HAP-1 (cell line): ENCODE data around the gene WFS1.

Experiments
- DNase-seq, 2 experiments: peaks; one replicate each; pipeline ENCODE4 v3.0.0-alpha.2; 2016 to 2020; ENCODE audit warnings: low spot score in 2 of 2
- H3K27me3 ChIP-seq: fragments of 250-450 bp; sonication (Bioruptor Pico); 2 replicates; pipeline ENCODE4 v1.5.1; 2020; ENCODE audit warnings: low read depth, mild to moderate bottlenecking, moderate library complexity
- H3K36me3 ChIP-seq: fragments of 250-450 bp; sonication (Bioruptor Pico); replicated peaks from 2 replicates; pipeline ENCODE4 v1.5.1; 2020; ENCODE audit warnings: mild to moderate bottlenecking
- H3K4me1 ChIP-seq: fragments of 250-450 bp; sonication (Bioruptor Pico); 2 replicates; pipeline ENCODE4 v1.5.1; 2020; ENCODE audit warnings: mild to moderate bottlenecking
- H3K4me3 ChIP-seq: fragments of 250-450 bp; sonication (Bioruptor Pico); 2 replicates; pipeline ENCODE4 v1.5.1; 2020; ENCODE audit warnings: mild to moderate bottlenecking, moderate library complexity
- H3K9me3 ChIP-seq: fragments of 250-450 bp; sonication (Bioruptor Pico); 2 replicates; pipeline ENCODE4 v1.5.1; 2020; ENCODE audit warnings: mild to moderate bottlenecking, moderate library complexity
- in situ Hi-C: fragments of 300-500 bp; cut with MboI; formaldehyde crosslinking; loops from 3 replicates; pipeline ENCODE4 v1.14.3; 2020; ENCODE audit warnings: low sequenced_read_pairs, inconsistent platforms, mixed read lengths

WFS1 gene

GRCh38 chr4:6258026-6258360, 11.7 kb upstream of the WFS1 start:
- no peak for DNase-seq
- in situ Hi-C loops = loop anchor here (10.0 to 25.0 kb wide), 2 partner anchors 287 to 829 kb away; no protein-coding TSS in a partner anchor
- no peaks in the 10 kb centered on the region for H3K4me1 ChIP-seq
- H3K9me3 ChIP-seq = no peaks in the 10 kb centered on the region
- peaks cover 10% of the 10 kb centered on the region for H3K27me3 ChIP-seq
- H3K4me3 ChIP-seq = no peak overlapping the region
- H3K36me3 ChIP-seq = no peaks in the 10 kb centered on the region

GRCh38 chr4:6258741-6259140, 10.9 kb upstream of the WFS1 start:
- Histone ChIP-seq H3K27me3 (peaks cover 10% of the 10 kb centered on the region), H3K4me1 (no peaks in the 10 kb centered on the region)
- in situ Hi-C loops = loop anchor here (10.0 to 25.0 kb wide), 2 partner anchors 286 to 829 kb away; no protein-coding TSS in a partner anchor

DNA sequence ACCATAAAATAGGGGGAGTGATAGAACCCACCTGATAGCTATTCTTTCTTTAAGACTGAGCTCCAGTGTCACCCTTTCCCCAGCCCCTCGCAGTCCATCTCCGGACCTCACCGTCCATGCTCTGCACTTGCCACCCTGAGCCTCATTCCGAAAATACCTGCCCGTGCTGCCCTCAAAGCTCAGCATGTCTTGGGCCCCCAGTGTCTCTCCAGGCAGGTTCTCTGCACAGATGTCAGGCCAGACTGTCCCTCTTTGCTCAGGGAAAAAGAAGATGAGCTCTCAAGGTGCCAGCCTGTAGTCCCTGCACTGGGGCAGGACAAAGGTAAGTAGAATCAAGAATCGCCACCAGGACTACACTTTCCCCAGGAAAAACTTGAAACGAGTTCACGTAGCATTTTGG, 9.8 kb upstream of the WFS1 start:
- no peaks in the 10 kb centered on the region for H3K9me3 ChIP-seq
- no peak overlapping the region for H3K4me3 ChIP-seq
- peaks cover 10% of the 10 kb centered on the region for H3K27me3 ChIP-seq
- no peaks in the 10 kb centered on the region for H3K36me3 ChIP-seq
- no peak for DNase-seq
- H3K4me1 ChIP-seq = no peaks in the 10 kb centered on the region
- in situ Hi-C loops = loop anchor here (10.0 to 25.0 kb wide), 2 partner anchors 285 to 827 kb away; no protein-coding TSS in a partner anchor

More at GRCh38 chr4:6258741-6259140, 10.9 kb upstream of the WFS1 start:
- Histone ChIP-seq H3K36me3 (no peaks in the 10 kb centered on the region), H3K4me3 (no peak overlapping the region), H3K9me3 (no peaks in the 10 kb centered on the region)
- no peak for DNase-seq

DNA sequence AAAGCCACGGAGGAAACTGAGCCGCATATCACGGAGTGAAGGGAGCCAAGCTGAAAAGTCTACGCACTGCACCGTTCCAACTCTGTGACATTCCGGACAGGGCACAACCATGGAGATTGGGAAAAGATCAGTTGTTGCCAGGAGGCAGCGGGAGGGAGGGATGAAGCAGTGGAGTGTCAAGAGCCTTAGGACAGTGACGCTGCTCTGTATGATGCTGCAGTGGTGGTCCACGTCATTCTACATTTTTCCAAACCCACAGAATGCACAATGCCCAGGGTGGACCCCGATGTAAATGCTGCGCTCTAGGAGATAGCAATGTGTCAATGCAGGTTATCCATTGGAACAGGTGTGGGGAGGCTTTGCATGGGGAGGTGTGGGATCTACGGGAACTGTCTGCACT, 7.5 kb upstream of the WFS1 start:
- Histone ChIP-seq H3K4me1 (no peaks in the 10 kb centered on the region), H3K4me3 (no peak overlapping the region), H3K27me3 (peaks cover 10% of the 10 kb centered on the region), H3K9me3 (no peaks in the 10 kb centered on the region), H3K36me3 (no peaks in the 10 kb centered on the region)
- in situ Hi-C loops = loop anchor here (25.0 kb wide), 1 partner anchor 825 kb away; no protein-coding TSS in a partner anchor
- no peak for DNase-seq

DNA sequence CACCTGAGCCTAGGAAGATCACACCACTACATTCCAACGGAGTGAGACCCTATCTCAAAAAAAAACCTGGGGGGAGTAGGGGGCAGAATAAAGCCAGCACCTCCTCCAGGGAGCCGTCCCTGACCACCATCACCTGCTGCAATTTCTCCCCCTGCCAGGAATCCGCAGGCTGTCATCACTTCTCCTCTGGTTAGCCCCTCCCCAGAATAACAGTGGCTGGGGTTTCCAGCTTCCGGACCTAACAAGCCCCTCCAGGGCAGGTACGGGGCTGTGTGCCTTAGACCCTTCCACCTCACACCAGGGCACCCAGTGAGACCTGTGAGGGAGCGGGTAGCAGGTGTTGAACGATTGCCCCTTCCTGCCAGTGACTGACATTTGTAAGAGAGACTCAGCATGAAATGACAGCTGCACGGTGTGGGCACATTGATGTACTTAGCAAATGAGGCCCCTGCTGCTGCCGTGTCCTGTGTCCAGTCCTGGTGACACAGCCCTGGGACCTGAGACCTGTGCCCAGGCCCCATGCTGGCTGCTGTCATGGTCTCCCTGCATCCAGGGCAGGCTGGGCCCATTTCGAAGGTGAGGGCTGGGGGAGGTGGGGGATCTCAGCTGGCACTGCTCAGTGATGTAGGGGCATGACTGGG, 6.7 kb upstream of the WFS1 start:
- H3K4me1 ChIP-seq = no peaks in the 10 kb centered on the region
- no peak overlapping the region for H3K4me3 ChIP-seq
- no peaks in the 10 kb centered on the region for H3K36me3 ChIP-seq
- DNase-seq = no peak
- H3K27me3 ChIP-seq = peaks cover 10% of the 10 kb centered on the region
- in situ Hi-C loops = loop anchor here (25.0 kb wide), 1 partner anchor 824 kb away; no protein-coding TSS in a partner anchor
- H3K9me3 ChIP-seq = no peaks in the 10 kb centered on the region

- H3K36me3 ChIP-seq = no peaks in the 10 kb centered on the region
- H3K4me1 ChIP-seq = no peaks in the 10 kb centered on the region
- in situ Hi-C loops = loop anchor here (25.0 kb wide), 1 partner anchor 824 kb away; no protein-coding TSS in a partner anchor
- no peak for DNase-seq
- H3K9me3 ChIP-seq = no peaks in the 10 kb centered on the region
- peaks cover 10% of the 10 kb centered on the region for H3K27me3 ChIP-seq
- no peak overlapping the region for H3K4me3 ChIP-seq
These were observed 6.0 kb upstream of the WFS1 start for GRCh38 chr4:6263526-6264224.

DNA sequence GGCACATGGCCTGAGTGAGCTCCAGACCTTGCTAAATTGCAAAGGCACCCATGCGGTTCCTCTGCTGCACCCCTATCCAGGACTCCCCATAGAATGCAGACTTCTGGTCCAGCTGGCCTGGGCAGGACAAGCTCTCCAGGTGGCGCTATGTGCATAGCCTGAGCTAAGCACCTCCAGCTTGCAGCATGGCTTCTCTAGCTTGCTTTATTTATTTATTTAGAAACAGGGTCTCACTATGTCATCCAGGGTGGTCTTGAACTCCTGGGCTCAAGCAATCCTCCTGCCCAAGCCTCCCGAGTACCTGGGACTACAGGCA, 5.5 kb upstream of the WFS1 start:
- Histone ChIP-seq H3K4me3 (no peak overlapping the region), H3K9me3 (no peaks in the 10 kb centered on the region), H3K36me3 (no peaks in the 10 kb centered on the region), H3K4me1 (peaks cover 2% of the 10 kb centered on the region), H3K27me3 (peaks cover 10% of the 10 kb centered on the region)
- in situ Hi-C loops = loop anchor here (25.0 kb wide), 1 partner anchor 823 kb away; no protein-coding TSS in a partner anchor
- peak in 1 of 2 experiments; percentile 40 for DNase-seq

DNA sequence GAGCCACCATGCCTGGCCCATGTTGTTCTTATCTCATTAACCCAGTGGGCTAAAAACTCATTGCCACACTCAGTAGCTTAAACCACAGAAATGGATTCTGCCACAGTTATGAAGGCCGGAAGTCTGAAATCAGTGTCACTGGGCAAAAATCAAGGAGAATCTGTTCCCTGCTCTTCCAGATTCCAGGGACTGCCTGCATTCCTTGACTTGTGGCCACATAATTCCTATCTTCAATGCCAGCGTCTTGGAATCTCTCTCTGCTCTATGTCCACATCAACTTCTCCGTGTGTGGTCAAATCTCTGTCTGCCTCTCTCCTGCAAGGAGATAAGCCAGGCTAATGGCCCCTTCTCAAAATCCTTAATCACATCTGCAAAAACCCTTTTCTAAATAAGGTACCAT, 4.1 kb upstream of the WFS1 start:
- Histone ChIP-seq H3K36me3 (no peaks in the 10 kb centered on the region; the same call in 1 of the 2 replicates), H3K4me3 (no peak overlapping the region), H3K9me3 (no peaks in the 10 kb centered on the region), H3K27me3 (peaks cover 3% of the 10 kb centered on the region; the same call in 1 of the 2 replicates), H3K4me1 (peaks cover 4% of the 10 kb centered on the region)
- DNase-seq = no peak
- in situ Hi-C loops = loop anchor here (25.0 kb wide), 1 partner anchor 822 kb away; no protein-coding TSS in a partner anchor

- Histone ChIP-seq H3K27me3 (no peaks in the 10 kb centered on the region), H3K9me3 (no peaks in the 10 kb centered on the region), H3K4me3 (no peak overlapping the region), H3K36me3 (no peaks in the 10 kb centered on the region; the same call in 1 of the 2 replicates), H3K4me1 (peaks cover 4% of the 10 kb centered on the region)
- in situ Hi-C loops = loop anchor here (25.0 kb wide), 1 partner anchor 820 kb away; no protein-coding TSS in a partner anchor
- no peak for DNase-seq
These were observed 2.1 kb upstream of the WFS1 start for GRCh38 chr4:6267573-6267972.

GRCh38 chr4:6268650-6269615, 717 bp upstream of the WFS1 start:
- no peaks in the 10 kb centered on the region; the same call in 1 of the 2 replicates for H3K36me3 ChIP-seq
- H3K4me3 ChIP-seq = peak overlapping the region; percentile 9
- no peaks in the 10 kb centered on the region for H3K27me3 ChIP-seq
- H3K4me1 ChIP-seq = peaks cover 4% of the 10 kb centered on the region
- H3K9me3 ChIP-seq = no peaks in the 10 kb centered on the region
- in situ Hi-C loops = loop anchor here (25.0 kb wide), 1 partner anchor 818 kb away; no protein-coding TSS in a partner anchor
- DNase-seq = no peak

GRCh38 chr4:6270636-6271121, 1.0 kb downstream of the WFS1 start:
- H3K4me3 ChIP-seq = peak overlapping the region; percentile 85
- in situ Hi-C loops = loop anchor here (25.0 kb wide), 1 partner anchor 817 kb away; no protein-coding TSS in a partner anchor
- H3K27me3 ChIP-seq = no peaks in the 10 kb centered on the region
- H3K4me1 ChIP-seq = peaks cover 4% of the 10 kb centered on the region
- no peaks in the 10 kb centered on the region; the same call in 1 of the 2 replicates for H3K36me3 ChIP-seq
- no peaks in the 10 kb centered on the region for H3K9me3 ChIP-seq
- DNase-seq = no peak

- Histone ChIP-seq H3K4me1 (peaks cover 4% of the 10 kb centered on the region), H3K9me3 (no peaks in the 10 kb centered on the region), H3K4me3 (no peak overlapping the region), H3K27me3 (no peaks in the 10 kb centered on the region), H3K36me3 (no peaks in the 10 kb centered on the region; the same call in 1 of the 2 replicates)
- in situ Hi-C loops = loop anchor here (25.0 kb wide), 1 partner anchor 816 kb away; no protein-coding TSS in a partner anchor
- no peak for DNase-seq
These were observed 1.6 kb downstream of the WFS1 start for GRCh38 chr4:6271206-6271605.
